ENCODE results near the gene CCDC102A. TPM values are rescaled to one million over a fixed set of nuclear protein-coding genes. Genes with fewer than 3 reads are reported as not detected.

CCDC102A gene
- total RNA-seq, 1 donor from 2014 or later, result 10.1 TPM

DNA sequence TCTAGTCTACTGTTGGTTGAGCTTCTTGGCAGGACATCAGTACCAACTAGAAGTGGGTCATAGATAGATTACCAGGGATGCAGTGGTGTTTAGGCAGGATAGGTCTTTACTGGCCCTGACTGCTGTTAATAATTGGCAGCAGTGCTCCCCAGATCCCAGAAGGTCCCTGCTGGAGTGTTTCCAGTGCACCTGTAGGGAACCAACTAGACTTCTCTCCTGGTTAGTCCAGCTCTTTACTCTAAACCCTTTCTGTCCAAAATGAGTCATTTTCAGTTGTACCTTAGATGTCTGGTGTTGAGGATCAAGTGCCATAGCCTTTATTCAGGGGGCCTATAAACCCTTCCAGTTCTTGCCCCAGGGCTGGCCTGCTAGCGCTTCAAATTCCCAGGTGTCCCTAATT, 65.2 kb downstream of the CCDC102A start:
- intact Hi-C loops (cut with micrococcal nuclease), result no loop called here

DNA sequence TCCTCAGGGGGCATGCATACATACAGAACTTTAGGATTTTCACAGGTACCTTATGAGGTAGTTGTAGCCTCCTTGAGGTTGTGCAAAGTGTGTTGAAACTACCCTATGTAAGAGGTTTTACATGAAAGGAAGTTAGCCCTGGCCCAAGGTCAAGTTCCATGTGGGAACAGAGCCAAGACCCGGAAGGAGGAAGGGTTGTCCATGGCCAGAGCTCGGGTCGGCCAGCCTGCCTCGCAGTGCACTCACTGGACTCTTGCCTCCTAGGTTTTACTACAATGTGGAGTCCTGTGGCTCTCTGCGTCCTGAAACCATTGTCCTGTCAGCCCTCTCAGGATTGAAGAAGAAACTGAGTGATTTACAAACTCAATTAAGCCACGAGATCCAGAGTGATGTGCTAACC, 65.7 kb downstream of the CCDC102A start:
- intact Hi-C loops (cut with micrococcal nuclease), result no loop called here

DNA sequence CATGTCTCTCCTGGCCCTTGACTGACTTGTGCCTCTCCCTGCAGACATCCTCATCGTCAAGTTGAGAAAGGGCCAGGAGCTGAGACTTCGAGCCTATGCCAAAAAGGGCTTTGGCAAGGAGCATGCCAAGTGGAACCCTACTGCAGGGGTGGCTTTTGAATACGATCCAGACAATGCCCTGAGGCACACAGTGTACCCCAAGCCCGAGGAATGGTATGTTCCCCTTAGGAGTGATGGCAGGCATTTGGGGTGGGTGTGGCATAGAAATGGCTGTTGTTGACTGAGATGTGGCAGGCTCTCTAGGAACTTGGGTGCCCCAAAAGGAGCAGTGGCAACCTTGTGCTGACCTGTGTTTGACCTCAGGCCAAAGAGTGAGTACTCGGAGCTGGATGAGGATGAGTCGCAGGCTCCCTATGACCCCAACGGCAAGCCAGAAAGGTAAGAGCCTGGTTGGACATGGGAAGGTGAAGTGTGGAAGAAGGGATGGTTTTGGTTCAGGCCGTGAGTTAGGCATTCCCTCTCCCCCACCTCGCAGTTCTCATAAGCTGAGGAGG, 66.4 kb downstream of the CCDC102A start:
- intact Hi-C loops (cut with micrococcal nuclease), result no loop called here

DNA sequence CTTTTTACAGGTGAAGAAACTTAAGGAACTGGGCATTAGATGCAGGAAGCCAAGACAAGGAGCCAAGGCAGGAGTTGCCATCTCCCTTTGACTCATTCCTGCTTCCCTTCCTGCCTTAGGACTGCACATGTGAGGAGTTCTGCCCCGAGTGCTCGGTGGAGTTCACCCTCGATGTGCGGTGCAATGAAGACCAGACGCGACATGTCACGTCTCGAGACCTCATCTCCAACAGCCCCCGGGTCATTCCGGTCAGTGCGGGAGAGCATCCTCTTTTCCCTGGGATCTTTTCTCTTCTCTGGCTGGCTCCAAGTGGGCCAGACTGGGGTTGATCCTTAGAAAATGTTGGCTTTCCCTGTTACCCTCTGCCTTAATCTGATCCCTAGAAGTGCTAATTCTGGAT, 67.3 kb downstream of the CCDC102A start:
- intact Hi-C loops (cut with micrococcal nuclease), result no loop called here

DNA sequence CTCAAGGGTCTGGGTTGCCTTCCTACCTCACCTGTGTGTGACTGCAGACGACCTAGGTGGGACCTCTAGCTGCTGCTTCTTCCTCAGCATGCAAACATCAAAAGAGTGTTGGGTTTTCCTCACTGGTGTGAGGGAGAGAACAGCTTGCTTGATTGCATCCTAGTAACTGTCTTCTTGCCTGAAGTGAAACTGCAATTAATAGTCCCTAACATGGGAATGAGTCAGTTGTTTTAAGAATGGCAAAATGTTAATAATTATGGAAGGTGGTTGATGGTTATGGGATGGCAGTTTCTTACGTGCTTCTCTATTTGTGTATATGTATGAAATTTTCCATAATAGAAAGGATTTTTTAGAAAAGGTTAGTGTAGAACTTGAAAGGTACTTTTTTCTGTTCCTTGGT, 68.0 kb downstream of the CCDC102A start:
- intact Hi-C loops (cut with micrococcal nuclease), result no loop called here

DNA sequence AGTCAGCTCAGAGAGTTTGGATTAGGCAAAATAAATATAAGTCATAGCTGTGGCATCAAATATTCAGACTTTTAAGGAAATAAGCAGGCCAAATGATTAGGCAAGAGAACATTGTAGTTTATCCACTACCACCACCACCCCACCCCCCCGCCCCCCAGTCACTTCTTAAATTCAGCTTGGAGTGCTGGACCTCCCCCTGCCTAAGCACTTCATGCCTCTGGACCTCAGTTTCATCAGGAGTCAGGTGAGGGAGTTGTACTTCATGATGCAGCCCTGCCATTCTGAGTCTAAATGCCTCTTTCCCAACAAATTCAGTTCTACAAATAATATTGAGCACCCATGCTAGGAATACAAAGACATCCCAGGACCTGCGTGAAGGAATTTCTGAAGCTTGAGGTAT, 71.8 kb downstream of the CCDC102A start:
- intact Hi-C loops (cut with micrococcal nuclease), result no loop called here

DNA sequence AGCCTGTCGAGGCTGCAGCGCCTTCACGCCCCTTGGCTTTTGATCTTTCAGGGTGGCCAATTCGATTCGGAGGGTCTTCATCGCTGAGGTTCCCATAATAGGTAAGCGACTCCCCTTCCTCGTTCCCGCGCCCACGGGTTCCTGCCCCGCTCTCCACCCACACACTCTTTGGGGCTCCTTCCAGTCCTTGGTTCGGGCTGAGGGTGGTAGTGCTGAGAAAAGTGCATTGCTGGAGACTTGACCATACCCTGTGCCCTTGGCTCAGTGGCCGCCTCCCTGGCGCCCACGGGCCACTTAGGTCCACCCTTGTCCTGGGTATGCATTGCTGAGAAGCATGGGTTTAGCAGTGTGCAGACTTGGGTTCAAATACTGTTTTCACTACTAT, 73.4 kb downstream of the CCDC102A start:
- intact Hi-C loops (cut with micrococcal nuclease), result loop anchor here (1.0 kb wide), 3 partner anchors 16 to 163 kb away; partner anchors contain the start of genes CIAPIN1 and COQ9

DNA sequence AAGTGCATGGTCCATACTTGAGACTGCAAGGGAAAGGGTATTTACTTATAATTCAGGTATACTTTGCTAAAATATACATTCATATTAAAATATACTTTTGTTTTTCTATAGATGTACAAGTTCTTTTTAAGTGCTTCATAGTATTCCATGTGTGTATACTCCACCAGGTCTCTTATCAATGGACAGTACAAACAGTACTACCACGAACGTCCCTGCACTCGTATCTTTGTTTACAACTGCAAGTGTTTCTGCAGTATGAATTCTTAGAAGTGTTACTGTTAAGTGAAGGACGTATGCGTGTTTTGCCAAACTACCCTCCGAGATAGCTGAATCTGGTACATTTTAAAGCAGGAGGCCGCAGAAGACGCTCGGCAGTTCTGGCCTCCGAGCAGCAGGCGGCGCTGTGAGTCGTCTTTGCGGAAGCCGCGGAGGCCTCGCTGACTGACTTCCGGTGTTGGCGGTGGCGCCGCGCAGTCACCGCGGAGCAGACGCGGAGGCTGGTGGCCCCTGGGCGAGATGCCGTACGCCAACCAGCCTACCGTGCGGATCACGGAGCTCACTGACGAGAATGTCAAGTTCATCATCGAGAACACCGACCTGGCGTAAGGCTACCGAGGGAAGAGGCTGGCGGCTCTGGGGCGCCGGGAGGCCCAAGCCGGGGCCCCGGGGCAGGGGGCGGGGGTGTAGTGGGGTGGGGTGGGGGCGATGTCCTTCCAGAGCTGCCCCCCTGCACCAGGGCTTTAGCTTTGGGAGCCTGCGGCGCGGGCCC, 74.0 kb downstream of the CCDC102A start, which contains the start of gene POLR2C:
POLR2C (plus strand) TSS at position 471 of the 769 bp plus-strand sequence; CDS start at position 517, 46 bp downstream.
- intact Hi-C loops (cut with micrococcal nuclease), result loop anchor here (1.0 kb wide), 3 partner anchors 15 to 162 kb away; partner anchors contain the start of genes CIAPIN1 and COQ9

Other genes with a start within 250 kb of the CCDC102A start
- gene CCL22, start 177.8 kb downstream of the CCDC102A start, total RNA-seq, result 0.52 and 0.61 TPM in 2 replicates
- gene CX3CL1, start 164.1 kb downstream of the CCDC102A start, total RNA-seq, result not detected in 2 replicates
- gene CCL17, start 131.8 kb downstream of the CCDC102A start, total RNA-seq, result not detected in 2 replicates
- gene CIAPIN1, start 89.2 kb downstream of the CCDC102A start, total RNA-seq, result 56.5 and 63.9 TPM in 2 replicates
- 38.3 and 39.7 TPM in 2 replicates for gene COQ9, start 89.1 kb downstream of the CCDC102A start, total RNA-seq
- 63.3 and 64.3 TPM in 2 replicates for gene POLR2C, start 73.9 kb downstream of the CCDC102A start, total RNA-seq
- 1.3 and 1.4 TPM in 2 replicates for gene DOK4, start 50.1 kb downstream of the CCDC102A start, total RNA-seq
- 2.4 and 2.7 TPM in 2 replicates for gene ADGRG5, start 6.1 kb upstream of the CCDC102A start, total RNA-seq
- gene ADGRG1, start 92.1 kb upstream of the CCDC102A start, total RNA-seq, result 0.91 and 2.4 TPM in 2 replicates
- not detected in 2 replicates for gene ADGRG3, start 131.7 kb upstream of the CCDC102A start, total RNA-seq
- gene DRC7, start 158.2 kb upstream of the CCDC102A start, total RNA-seq, result not detected in 2 replicates
- gene KATNB1, start 199.2 kb upstream of the CCDC102A start, total RNA-seq, result 28.3 and 30.5 TPM in 2 replicates

Measured in T-helper 2 cell treated with Interferon-gamma antibody and Interleukin-4, amounts not matched to agents 100 ng/mL and 5 ng/mL, for 36 hours (primary cell).